SK-N-MC (cell line): ENCODE measurements around the gene CHMP6.

Source experiments
- EZH2 ChIP-seq: fragments of 200-600 bp; sonication (generic); IDR thresholded peaks from one replicate; pipeline ENCODE4 v1.6.1; 2017; ENCODE audit warnings: antibody characterized with exemption
- FOXP2 ChIP-seq: optimal IDR thresholded peaks from 2 replicates; pipeline ENCODE3; 2011; ENCODE audit warnings: mild to moderate bottlenecking, moderate library complexity; ENCODE audit not compliant: insufficient read depth; ENCODE audit errors: extremely low read length, control extremely low read depth
- POLR2AphosphoS5 ChIP-seq: IDR thresholded peaks from 2 replicates; pipeline ENCODE4 v1.6.1; 2012; ENCODE audit warnings: mild to moderate bottlenecking, low read depth, low read length, borderline replicate concordance

DNA sequence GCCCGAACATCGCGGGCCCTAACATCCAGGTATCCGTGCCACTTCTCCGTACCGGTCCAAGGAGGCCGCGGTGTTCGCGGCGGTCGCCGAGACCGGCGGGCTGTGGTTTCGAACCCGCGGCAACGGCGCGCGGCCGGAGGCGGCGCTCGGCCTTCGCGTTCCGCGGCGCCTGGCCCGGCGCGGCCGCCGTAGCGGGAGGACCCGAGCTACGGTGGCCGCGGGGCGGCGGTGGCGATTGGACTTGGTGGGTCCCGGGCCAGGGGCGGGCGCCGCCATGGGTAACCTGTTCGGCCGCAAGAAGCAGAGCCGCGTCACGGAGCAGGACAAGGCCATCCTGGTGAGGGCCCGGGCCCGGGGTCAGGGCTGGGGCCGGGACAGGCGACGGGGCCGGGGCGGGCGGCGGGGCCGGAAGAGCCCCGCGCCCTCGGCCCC lies at the start of gene CHMP6:
- no peak for TF ChIP-seq EZH2
- TF ChIP-seq POLR2AphosphoS5, result no peak
- no peak for TF ChIP-seq FOXP2
